ENCODE measurements around the gene YEATS2.
"Not testable (repeated sequence)": the region's sequence is repeated elsewhere in the genome, so short reads cannot be mapped to it uniquely, and the experiment has no call there.

YEATS2 gene

GRCh38 chr3:183718012-183718411 is 20.4 kb downstream of the YEATS2 start:
- DNase-seq, result no peak

- DNase-seq, result no peak
These were observed 27.8 kb downstream of the YEATS2 start for GRCh38 chr3:183725387-183725786.

GRCh38 chr3:183728204-183728603 is 30.6 kb downstream of the YEATS2 start:
- no peak for DNase-seq

- DNase-seq, result no peak
These were observed 32.8 kb downstream of the YEATS2 start for GRCh38 chr3:183730361-183730760.

- DNase-seq, result no peak
These were observed 34.0 kb downstream of the YEATS2 start for GRCh38 chr3:183731611-183732010.

GRCh38 chr3:183733553-183733952 is 36.0 kb downstream of the YEATS2 start:
- no peak for DNase-seq

GRCh38 chr3:183734750-183735494 is 37.3 kb downstream of the YEATS2 start:
- no peak for DNase-seq

GRCh38 chr3:183737116-183737515 is 39.5 kb downstream of the YEATS2 start:
- DNase-seq, result no peak

- not testable (repeated sequence) for DNase-seq
These were observed 42.6 kb downstream of the YEATS2 start for GRCh38 chr3:183740154-183740553.

GRCh38 chr3:183743231-183743630 is 45.6 kb downstream of the YEATS2 start:
- DNase-seq, result no peak

- DNase-seq, result no peak
These were observed 47.9 kb downstream of the YEATS2 start for GRCh38 chr3:183745300-183746098.

GRCh38 chr3:183754052-183754451 is 56.5 kb downstream of the YEATS2 start:
- no peak for DNase-seq

- no peak for DNase-seq
These were observed 64.7 kb downstream of the YEATS2 start for GRCh38 chr3:183762304-183762703.

GRCh38 chr3:183764847-183765731 is 67.5 kb downstream of the YEATS2 start:
- no peak for DNase-seq

- DNase-seq, result no peak
These were observed 68.5 kb downstream of the YEATS2 start for GRCh38 chr3:183766107-183766506.

- peak; percentile 79 for DNase-seq
These were observed 69.4 kb downstream of the YEATS2 start for GRCh38 chr3:183766745-183767606.

- no peak for DNase-seq
These were observed 70.5 kb downstream of the YEATS2 start for GRCh38 chr3:183768114-183768513.

GRCh38 chr3:183769453-183769852 is 71.9 kb downstream of the YEATS2 start:
- no peak for DNase-seq

GRCh38 chr3:183774631-183775030 is 77.0 kb downstream of the YEATS2 start:
- no peak for DNase-seq

GRCh38 chr3:183775781-183776180 is 78.2 kb downstream of the YEATS2 start:
- no peak for DNase-seq

- not testable (repeated sequence) for DNase-seq
These were observed 78.9 kb downstream of the YEATS2 start for GRCh38 chr3:183776451-183776850.

- no peak for DNase-seq
These were observed 79.5 kb downstream of the YEATS2 start for GRCh38 chr3:183777016-183777618.

All from stimulated activated CD4-positive, alpha-beta T cell treated with anti-CD3 and anti-CD28 coated beads, Interleukin-4, amount 100 ng/mL, for 24 hours (primary cell).